HG02798 (cell line): ENCODE data around the gene CRYBA1.
"Not testable (repeated sequence)": the region's sequence is repeated elsewhere in the genome, so short reads cannot be mapped to it uniquely, and the experiment has no call there.

Experiments used
- ATAC-seq: cut with Tn5 transposase; IDR thresholded peaks from one replicate; pipeline ENCODE4 v1.9.1; 2021; ENCODE audit warnings: mild to moderate bottlenecking; ENCODE audit not compliant: unreplicated experiment, poor library complexity

Gene CRYBA1

DNA sequence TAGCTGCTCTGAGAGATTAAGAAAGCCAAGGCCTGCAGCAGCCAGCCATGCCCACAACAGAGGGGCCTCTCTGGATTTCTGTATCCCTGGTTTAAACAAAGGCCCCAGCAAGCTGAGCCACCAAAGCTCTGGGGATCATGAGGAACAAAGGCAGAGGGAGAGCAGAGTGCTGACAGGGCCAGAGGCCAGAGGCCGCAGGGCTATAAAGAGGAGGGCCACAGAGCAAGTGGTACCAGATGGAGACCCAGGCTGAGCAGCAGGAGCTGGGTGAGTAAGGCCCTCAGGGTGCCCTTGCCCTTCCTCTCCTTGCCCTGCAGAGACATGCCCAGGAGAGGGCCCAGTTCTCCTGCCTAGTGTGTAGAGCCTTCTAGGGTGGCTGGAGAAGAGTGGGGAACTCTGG lies at the start of gene CRYBA1:
TSS of gene CRYBA1 (plus strand) at position 232 of the 400 bp plus-strand sequence. CDS start at position 237, 5 bp downstream.
- ATAC-seq: no peak

- ATAC-seq: no peak
Measured at GRCh38 chr17:29197516-29198272, 49.0 kb upstream of the CRYBA1 start.

GRCh38 chr17:29204068-29204804 lies 42.4 kb upstream of the CRYBA1 start:
- not testable (repeated sequence) for ATAC-seq

- ATAC-seq: no peak
Measured at GRCh38 chr17:29205047-29205446, 41.6 kb upstream of the CRYBA1 start.

DNA sequence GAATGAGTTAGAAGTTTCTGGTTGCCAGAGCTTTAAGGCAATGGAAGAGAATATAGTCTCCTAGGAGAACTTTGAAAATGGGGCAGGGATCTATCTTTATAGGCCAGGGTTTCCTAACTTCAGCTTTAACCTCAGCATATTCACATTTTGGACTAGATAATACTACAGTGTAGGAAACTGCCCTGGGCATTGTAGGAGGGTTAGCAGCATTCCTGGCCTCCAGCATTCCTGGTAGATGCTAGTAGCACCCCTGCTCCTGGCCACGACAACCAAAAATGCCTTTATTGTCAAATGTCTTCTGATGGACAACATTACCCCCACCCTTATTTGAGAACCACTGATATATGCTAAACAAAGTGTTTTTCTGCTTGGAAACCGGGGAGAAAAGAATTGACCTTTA lies 38.7 kb upstream of the CRYBA1 start:
- ATAC-seq: no peak

- no peak for ATAC-seq
Measured at GRCh38 chr17:29209073-29209472, 37.6 kb upstream of the CRYBA1 start.

- ATAC-seq: no peak
Measured at GRCh38 chr17:29210879-29211278, 35.8 kb upstream of the CRYBA1 start.

DNA sequence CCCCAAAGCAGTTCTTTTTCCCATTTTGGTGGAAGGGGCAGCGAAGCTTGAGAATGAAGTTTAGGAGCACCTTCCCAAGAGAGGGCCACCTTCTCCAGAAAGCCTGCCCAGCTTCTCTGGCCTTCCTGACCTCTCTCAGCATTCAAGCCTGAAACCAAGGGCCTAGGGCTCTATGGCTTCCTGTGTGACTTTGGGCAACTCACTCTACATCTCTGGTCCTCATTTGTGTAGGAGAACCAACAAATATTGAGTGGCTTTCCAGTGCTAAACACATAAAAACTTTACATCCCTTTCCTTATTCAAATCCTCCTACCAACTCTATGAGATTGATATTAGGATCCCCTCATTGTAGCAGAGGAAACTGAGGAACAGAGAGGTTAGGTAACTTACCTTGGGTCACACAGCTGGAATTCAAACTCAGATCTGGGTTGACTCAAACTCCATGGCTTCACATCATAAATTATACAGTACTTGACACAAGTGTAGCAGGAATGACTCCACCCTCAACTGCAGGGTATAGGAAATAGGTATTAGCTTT lies 34.5 kb upstream of the CRYBA1 start:
- no peak for ATAC-seq

- ATAC-seq: no peak
Measured at GRCh38 chr17:29212681-29213121, 34.0 kb upstream of the CRYBA1 start.

DNA sequence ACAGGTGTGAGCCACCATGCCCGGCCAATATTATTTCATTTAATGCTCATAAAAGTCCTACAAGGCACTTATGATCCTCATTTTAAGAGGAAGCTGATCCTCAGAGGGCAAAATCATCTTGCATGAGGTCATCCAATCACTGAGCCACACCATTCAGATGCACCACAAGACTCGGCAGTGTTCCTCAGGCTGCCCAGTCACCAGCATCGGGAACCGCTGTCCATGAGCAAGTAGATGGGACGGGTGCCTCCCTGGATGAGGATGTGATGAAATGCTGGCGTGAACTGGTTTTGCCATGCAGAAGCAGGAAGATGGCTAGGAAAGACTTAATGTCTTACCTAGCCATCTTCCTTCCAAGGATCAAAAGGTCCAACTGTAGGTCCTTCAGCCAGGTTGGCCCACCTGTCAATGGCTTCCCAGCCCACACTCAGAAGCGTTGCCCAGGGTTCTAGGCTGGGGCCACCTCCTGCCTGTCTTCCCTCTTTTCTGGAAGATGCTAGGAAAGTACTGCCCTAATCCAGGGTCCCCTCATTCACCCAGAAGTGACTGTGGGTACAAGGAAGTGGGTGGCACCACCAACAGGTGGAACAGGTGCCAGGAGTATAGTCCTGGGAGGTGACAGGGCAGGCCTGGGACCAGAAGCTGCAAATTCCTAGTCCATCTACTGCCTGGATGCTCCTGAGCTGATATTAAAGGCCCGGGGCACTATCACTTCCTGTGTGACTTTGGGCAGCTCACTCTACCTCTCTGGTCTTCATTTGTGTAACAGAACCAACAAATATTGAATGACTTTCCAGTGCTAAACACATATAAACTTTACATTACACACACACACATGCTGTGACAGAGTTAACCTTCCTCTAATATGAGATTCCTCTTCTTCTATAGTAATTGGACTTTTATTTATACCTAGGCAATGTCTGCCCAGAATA lies 32.2 kb upstream of the CRYBA1 start:
- no peak for ATAC-seq

GRCh38 chr17:29215174-29215573 lies 31.5 kb upstream of the CRYBA1 start:
- no peak for ATAC-seq

- ATAC-seq: no peak
Measured at GRCh38 chr17:29215717-29216116, 30.9 kb upstream of the CRYBA1 start.

DNA sequence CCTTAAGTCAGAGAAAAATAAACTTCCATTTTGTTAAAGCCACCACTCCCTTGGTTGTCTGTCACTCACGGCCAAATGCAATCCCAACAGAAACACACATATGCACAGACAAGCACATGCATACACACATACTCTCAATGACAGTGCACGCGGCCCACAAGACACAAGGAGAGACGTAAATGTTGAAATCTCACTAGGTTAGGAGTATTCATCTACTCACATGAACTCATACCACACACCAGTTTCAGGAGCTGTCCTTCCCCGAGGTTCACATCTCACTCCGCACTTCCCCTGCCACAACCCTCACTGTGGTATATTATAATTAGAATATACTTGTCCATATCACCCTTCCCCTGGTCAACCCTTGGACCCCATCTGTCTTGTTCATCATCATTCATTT lies 30.5 kb upstream of the CRYBA1 start:
- no peak for ATAC-seq

DNA sequence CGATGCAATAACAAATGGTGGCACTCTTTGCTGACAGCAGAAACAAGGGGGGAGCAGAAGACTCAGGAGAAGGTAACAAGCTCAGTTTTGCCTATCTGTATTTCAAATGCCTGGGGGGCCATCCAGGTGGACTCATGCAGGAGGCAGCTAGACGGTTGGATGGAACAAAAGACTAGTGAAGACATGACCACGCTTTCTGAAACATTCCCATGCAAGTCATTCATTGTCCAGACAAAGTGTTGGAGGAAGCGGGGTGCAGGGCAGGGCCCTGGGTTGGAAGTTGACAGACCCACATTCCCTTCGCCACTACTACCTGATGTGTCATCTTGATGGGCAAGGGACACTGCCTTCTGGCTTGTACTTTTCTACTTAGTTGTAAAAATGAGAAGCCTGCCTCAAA lies 29.8 kb upstream of the CRYBA1 start:
- no peak for ATAC-seq

- ATAC-seq: no peak
Measured at GRCh38 chr17:29219378-29220047, 27.1 kb upstream of the CRYBA1 start.

DNA sequence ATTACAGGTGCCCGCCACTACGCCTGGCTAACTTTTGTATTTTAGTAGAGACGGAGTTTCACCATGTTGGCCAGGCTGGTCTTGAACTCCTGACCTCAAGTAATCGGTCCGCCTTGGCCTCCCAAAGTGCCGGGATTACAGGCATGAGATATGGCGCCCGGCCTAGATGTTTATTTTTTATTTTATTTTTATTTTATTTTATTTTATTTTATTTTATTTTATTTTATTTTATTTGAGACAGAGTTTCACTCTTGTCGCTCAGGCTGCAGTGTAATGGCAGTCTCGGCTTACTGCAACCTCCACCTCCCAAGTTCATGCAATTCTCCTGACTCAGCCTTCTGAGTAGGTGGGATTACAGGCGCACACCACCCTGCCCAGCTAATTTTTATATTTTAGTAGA lies 25.3 kb upstream of the CRYBA1 start:
- not testable (repeated sequence) for ATAC-seq

- ATAC-seq: no peak
Measured at GRCh38 chr17:29225396-29225795, 21.3 kb upstream of the CRYBA1 start.

DNA sequence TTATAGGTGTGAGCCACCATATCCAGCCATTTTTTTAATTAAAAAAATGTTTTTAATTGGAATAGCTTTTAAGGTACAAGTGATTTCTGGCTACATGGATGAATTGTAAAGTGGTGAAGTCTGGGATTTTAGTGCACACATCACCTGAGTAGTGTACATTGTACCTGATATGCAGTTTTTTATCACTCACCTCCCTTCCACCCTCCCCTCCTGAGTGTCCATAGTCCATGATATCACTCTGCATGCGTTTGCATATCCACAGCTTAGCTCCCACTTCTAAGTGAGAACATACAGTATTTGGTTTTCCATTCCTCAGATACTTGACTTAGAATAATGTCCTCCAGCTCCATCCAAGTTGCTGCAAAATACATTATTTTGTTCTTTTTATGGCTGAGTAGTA lies 13.4 kb upstream of the CRYBA1 start:
- ATAC-seq: no peak

- not testable (repeated sequence) for ATAC-seq
Measured at GRCh38 chr17:29234972-29235371, 11.7 kb upstream of the CRYBA1 start.

DNA sequence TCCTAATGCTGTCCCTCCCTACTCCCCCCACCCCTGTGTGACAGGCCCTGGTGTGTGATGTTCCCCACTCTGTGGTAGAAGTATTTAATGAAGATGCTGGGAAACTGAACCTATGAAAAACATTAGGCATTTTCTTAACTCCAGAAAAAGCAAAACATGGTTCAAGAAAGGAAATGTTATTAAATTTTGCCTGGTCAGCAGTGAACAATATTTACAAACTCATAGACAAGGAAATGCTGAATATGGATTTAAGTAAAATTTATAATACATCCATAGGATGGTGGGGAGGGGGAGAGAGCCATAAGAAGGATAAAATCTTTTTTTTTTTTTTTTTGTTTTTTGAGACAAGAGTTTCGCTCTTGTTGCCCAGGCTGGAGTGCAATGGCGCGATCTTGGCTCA lies 10.8 kb upstream of the CRYBA1 start:
- no peak for ATAC-seq
